ENCODE data around the gene GPBP1L1.
"Not testable (repeated sequence)": the region's sequence is repeated elsewhere in the genome, so short reads cannot be mapped to it uniquely, and the experiment has no call there.

GPBP1L1 gene

GRCh38 chr1:45723248-45723930 is 37.1 kb upstream of the GPBP1L1 start:
- Histone ChIP-seq H3K9ac (ENCODE audit: low read length) (no peak overlapping the region), H3K9me3 (ENCODE audit: insufficient read depth, low read length) (no peaks in the 10 kb centered on the region), H3K4me1 (ENCODE audit: low read length) (no peaks in the 10 kb centered on the region), H3K36me3 (replicated peaks; ENCODE audit: low read depth, low read length) (no peaks in the 10 kb centered on the region), H4K20me1 (ENCODE audit: insufficient read depth, low read length) (no peaks in the 10 kb centered on the region), H3K27ac (ENCODE audit: low read length) (no peak overlapping the region), H3K4me2 (ENCODE audit: low read length) (no peak overlapping the region), H3K79me2 (ENCODE audit: low read length) (no peaks in the 10 kb centered on the region), H2AFZ (ENCODE audit: low read depth, low read length) (no peak overlapping the region), H3K4me3 (ENCODE audit: low read length) (no peak overlapping the region), H3K27me3 (ENCODE audit: low read depth, low read length) (no peaks in the 10 kb centered on the region)
- no peak for TF ChIP-seq EZH2phosphoT487 (IDR thresholded peaks at IDR 0.05; ENCODE audit: low read depth)
- TF ChIP-seq, protein P1, sequence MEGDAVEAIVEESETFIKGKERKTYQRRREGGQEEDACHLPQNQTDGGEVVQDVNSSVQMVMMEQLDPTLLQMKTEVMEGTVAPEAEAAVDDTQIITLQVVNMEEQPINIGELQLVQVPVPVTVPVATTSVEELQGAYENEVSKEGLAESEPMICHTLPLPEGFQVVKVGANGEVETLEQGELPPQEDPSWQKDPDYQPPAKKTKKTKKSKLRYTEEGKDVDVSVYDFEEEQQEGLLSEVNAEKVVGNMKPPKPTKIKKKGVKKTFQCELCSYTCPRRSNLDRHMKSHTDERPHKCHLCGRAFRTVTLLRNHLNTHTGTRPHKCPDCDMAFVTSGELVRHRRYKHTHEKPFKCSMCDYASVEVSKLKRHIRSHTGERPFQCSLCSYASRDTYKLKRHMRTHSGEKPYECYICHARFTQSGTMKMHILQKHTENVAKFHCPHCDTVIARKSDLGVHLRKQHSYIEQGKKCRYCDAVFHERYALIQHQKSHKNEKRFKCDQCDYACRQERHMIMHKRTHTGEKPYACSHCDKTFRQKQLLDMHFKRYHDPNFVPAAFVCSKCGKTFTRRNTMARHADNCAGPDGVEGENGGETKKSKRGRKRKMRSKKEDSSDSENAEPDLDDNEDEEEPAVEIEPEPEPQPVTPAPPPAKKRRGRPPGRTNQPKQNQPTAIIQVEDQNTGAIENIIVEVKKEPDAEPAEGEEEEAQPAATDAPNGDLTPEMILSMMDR (IDR thresholded peaks at IDR 0.05; ENCODE audit: low read depth, low read length): no peak

GRCh38 chr1:45722809-45723208 is 36.5 kb upstream of the GPBP1L1 start:
- Histone ChIP-seq H3K9me3 (ENCODE audit: insufficient read depth, low read length) (no peaks in the 10 kb centered on the region), H3K4me3 (ENCODE audit: low read length) (no peak overlapping the region), H3K9ac (ENCODE audit: low read length) (no peak overlapping the region), H2AFZ (ENCODE audit: low read depth, low read length) (no peak overlapping the region), H3K4me1 (ENCODE audit: low read length) (no peaks in the 10 kb centered on the region), H3K27me3 (ENCODE audit: low read depth, low read length) (no peaks in the 10 kb centered on the region), H3K27ac (ENCODE audit: low read length) (no peak overlapping the region), H3K4me2 (ENCODE audit: low read length) (no peak overlapping the region), H3K79me2 (ENCODE audit: low read length) (no peaks in the 10 kb centered on the region), H4K20me1 (ENCODE audit: insufficient read depth, low read length) (no peaks in the 10 kb centered on the region), H3K36me3 (replicated peaks; ENCODE audit: low read depth, low read length) (no peaks in the 10 kb centered on the region)
- no peak for TF ChIP-seq EZH2phosphoT487 (IDR thresholded peaks at IDR 0.05; ENCODE audit: low read depth)
- TF ChIP-seq, protein P1 (IDR thresholded peaks at IDR 0.05; ENCODE audit: low read depth, low read length): no peak

GRCh38 chr1:45721207-45721606 is 34.9 kb upstream of the GPBP1L1 start:
- H3K36me3 ChIP-seq (replicated peaks; ENCODE audit: low read depth, low read length): no peaks in the 10 kb centered on the region
- no peak overlapping the region for H3K4me3 ChIP-seq (ENCODE audit: low read length)
- TF ChIP-seq, protein P1 (IDR thresholded peaks at IDR 0.05; ENCODE audit: low read depth, low read length): no peak
- no peak for TF ChIP-seq EZH2phosphoT487 (IDR thresholded peaks at IDR 0.05; ENCODE audit: low read depth)
- no peaks in the 10 kb centered on the region for H3K79me2 ChIP-seq (ENCODE audit: low read length)
- H3K4me1 ChIP-seq (ENCODE audit: low read length): no peaks in the 10 kb centered on the region
- no peak overlapping the region for H3K27ac ChIP-seq (ENCODE audit: low read length)
- no peaks in the 10 kb centered on the region for H3K27me3 ChIP-seq (ENCODE audit: low read depth, low read length)
- no peak overlapping the region for H2AFZ ChIP-seq (ENCODE audit: low read depth, low read length)
- no peak overlapping the region for H3K4me2 ChIP-seq (ENCODE audit: low read length)
- H3K9me3 ChIP-seq (ENCODE audit: insufficient read depth, low read length): no peaks in the 10 kb centered on the region
- no peaks in the 10 kb centered on the region for H4K20me1 ChIP-seq (ENCODE audit: insufficient read depth, low read length)
- no peak overlapping the region for H3K9ac ChIP-seq (ENCODE audit: low read length)

- Histone ChIP-seq H4K20me1 (ENCODE audit: insufficient read depth, low read length) (no peaks in the 10 kb centered on the region), H3K4me2 (ENCODE audit: low read length) (no peak overlapping the region), H3K27ac (ENCODE audit: low read length) (no peak overlapping the region), H3K27me3 (ENCODE audit: low read depth, low read length) (no peaks in the 10 kb centered on the region), H3K9ac (ENCODE audit: low read length) (no peak overlapping the region), H3K4me1 (ENCODE audit: low read length) (no peaks in the 10 kb centered on the region), H3K79me2 (ENCODE audit: low read length) (no peaks in the 10 kb centered on the region), H3K9me3 (ENCODE audit: insufficient read depth, low read length) (no peaks in the 10 kb centered on the region), H2AFZ (ENCODE audit: low read depth, low read length) (no peak overlapping the region), H3K4me3 (ENCODE audit: low read length) (no peak overlapping the region), H3K36me3 (replicated peaks; ENCODE audit: low read depth, low read length) (no peaks in the 10 kb centered on the region)
- TF ChIP-seq EZH2phosphoT487 (IDR thresholded peaks at IDR 0.05; ENCODE audit: low read depth): no peak
- TF ChIP-seq, protein P1 (IDR thresholded peaks at IDR 0.05; ENCODE audit: low read depth, low read length): no peak
Measured at GRCh38 chr1:45718289-45718688, 32.0 kb upstream of the GPBP1L1 start.

DNA sequence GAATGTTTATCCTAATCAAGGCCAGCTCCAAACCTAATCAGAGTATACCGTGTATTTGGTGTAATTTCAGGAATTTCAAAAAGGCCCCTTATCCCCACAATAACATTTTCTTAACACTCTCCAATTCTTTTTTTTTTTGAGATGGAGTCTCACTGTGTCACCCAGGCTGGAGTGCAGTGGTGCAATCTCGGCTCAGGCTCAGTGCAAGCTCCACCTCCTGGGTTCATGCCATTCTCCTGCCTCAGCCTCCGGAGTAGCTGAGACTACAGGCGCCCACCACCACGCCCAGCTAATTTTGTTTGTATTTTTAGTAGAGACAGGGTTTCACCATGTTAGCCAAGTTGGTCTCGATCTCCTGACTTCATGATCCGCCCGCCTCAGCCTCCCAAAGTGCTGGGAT is 31.1 kb upstream of the GPBP1L1 start:
- H3K4me1 ChIP-seq (ENCODE audit: low read length); H3K4me3 ChIP-seq (ENCODE audit: low read length); H4K20me1 ChIP-seq (ENCODE audit: insufficient read depth, low read length); H3K4me2 ChIP-seq (ENCODE audit: low read length); H3K9ac ChIP-seq (ENCODE audit: low read length); H3K36me3 ChIP-seq (replicated peaks; ENCODE audit: low read depth, low read length); H3K79me2 ChIP-seq (ENCODE audit: low read length); H3K27ac ChIP-seq (ENCODE audit: low read length); H3K27me3 ChIP-seq (ENCODE audit: low read depth, low read length); H3K9me3 ChIP-seq (ENCODE audit: insufficient read depth, low read length); H2AFZ ChIP-seq (ENCODE audit: low read depth, low read length): not testable (repeated sequence)

All from OCI-LY3 (cell line).